SHP77 treated with DMSO at 0.1 percent for 48 hours (cell line): ENCODE results near the gene WRNIP1.

Experiments
- DNase-seq: peaks from one replicate; lab custom pipeline; 2025; lab: John Stamatoyannopoulos, UW

Gene WRNIP1

DNA sequence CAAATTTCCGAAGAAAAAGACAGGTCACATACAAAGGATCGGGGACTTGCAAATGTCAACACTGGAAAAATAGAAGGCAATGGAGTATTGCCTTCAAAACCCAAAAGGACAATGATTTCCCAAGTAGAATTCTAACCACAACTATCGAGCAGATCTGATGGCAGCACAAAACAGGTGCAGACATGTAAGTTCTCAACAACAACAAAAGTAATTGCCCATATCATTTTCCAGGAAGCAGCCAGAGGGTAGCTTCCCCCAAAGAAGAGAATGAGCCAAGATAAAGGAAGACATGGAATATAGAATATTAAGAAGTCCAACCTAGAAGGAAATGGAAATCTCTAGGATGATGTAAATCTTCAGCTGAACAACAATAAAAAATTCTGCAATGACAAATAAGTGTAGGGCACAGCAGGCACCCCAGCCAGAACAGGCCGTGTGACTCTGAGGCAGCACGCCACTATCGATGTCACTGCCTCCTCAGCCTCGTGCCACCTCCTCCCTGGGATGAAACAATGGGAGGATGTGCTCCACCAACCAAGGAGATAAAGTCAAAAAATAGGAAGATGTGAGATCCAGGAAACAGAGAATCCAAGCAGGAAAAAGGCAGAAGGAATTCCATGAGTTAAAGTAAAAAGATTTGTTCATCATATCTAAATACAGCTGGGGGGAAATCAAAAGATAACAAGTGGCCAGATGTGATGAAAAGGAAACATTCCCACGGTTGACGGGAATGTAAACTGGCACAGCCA lies 42.3 kb downstream of the WRNIP1 start:
- no peak for DNase-seq

DNA sequence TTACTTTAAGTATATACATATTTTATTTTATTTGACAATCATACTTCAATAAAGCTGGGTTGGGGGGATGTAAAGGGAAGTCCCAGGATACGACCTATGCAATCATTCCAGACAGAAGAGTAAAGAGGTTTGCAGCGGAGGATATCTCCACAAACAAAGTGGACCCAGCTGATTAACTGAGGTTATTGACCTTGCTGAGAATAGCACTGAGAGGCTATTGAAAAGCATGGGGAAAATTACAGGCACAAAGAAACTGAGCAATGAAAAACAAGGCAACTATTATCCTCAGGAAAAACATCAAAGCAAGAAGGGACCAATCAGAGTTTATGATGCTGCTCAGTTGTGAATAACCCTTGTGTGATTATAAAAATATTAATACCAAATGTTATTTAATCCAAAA lies 43.8 kb downstream of the WRNIP1 start:
- DNase-seq = no peak

DNA sequence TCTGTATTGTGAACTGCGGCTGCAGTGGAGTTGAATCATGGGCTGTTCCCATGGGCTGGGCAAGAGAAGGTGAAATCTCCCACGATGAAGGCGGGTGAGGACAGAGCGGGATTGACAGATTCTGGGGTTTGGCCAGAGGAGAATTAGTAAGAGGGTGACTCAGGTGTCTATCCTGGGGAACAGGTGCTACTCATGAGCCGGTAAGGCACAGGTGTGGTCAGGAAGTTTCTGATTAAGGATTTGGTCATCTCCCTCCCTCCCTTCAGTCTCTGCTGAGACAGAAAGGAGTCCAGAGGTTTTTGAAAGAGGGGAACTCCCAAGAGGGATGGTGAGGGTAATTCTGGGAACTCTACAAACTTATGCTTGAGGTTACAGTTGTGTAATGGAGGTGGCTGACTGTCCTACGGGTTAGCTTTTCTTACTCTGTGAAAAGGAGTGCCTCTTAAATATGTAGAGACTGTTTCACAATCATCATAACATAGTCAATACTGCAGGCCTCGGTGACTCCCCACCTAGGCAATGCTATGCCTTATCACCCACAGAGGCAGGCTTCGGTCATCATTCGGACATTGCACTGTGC lies 45.0 kb downstream of the WRNIP1 start:
- DNase-seq = no peak

DNA sequence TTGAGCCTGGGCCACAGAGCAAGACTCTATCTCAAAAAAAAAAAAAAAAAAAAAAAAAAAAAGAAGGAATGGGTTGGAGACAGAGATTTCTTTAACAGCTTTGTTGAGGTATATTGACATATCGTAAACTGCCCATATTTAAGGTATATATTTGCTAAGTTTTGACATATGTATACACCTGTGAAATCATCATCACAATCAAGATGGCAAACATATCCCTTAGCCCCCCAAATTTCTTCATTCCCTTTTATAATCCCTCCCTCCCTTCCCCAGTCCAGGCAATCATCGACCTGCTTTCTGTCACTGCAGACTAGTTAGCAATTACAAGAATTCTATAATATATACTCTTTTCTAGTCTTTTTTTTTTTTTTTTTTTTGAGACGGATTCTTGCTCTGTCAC lies 47.5 kb downstream of the WRNIP1 start:
- DNase-seq = no peak

DNA sequence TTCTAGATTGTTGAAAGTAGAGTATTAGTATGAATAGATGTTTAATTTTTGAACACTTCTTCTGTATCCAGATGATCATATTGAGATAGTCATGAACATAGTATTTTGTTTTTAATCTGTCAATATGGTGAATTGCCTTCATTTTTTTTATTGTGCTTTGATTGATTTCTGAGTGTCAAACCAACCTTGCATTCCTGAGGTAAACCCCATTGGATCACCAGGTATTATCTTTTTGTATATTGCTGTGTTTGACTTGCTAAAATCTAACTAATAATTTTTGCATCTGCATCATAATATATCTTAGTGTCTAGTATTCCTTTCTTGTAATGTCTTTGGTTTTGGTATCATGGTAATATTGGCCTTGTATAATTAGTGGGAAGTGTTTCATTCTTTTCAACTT lies 51.0 kb downstream of the WRNIP1 start:
- no peak for DNase-seq

DNA sequence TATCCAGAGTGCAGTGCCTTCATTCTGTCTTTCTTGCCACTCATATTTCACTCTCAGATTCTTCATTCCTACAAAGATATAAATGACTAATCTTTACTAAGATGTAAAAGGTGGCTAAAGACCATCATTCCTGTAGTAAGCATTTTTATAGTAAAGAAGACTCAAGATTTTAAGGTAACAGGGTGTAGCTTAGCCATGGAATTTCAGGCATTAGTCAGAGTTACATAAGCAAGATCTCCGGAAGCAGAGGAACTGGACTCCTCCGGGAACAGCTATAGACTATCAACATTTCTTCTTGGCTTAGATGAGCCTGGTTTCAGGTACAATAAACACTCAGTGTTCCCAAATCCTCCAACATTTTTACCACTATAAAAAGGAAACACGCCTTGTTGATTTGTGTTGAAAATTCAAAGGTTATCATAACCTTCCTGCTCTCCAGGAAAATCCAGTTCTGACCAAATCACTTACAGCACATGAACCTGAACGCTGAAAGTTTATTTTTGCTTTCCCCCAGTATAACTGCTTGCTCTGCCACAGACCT lies 52.8 kb downstream of the WRNIP1 start:
- DNase-seq = no peak

DNA sequence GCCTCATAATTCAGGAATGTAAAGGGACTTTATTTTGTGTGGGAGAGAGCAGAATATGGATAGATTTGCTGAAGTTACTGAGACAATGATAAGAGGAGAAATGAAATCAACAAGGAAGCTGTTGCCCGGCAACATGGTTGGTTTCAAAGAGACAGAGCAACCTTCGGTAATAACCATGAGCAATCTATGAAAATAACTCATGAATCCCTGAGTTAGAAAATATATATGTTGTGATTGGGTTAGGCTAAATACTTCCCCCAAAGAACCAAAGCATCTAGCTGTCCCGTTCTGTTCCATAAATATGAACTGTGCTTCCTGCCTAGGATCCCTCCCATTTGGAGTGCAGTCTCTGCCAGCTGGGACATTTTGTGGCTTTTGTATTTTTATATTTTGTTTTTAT lies 53.4 kb downstream of the WRNIP1 start:
- DNase-seq = no peak

DNA sequence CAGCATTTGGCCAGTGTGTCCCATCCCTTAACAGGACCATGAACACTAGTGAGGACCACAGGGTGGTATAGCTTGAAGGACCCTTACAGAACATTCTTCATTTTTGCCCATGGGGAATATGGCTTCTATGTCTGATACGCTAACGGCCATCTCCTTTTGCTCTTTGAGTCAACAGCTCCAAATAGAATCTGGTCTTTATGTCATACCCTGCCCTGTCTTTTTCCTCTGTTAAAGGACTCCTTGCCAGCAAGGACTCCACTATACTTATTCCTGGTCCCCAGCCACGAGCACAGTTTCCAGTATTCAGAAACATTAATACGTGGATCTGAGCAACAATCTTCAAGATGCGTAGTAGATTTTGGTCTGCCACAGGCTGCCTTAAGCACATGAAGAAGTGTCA lies 53.9 kb downstream of the WRNIP1 start:
- no peak for DNase-seq

DNA sequence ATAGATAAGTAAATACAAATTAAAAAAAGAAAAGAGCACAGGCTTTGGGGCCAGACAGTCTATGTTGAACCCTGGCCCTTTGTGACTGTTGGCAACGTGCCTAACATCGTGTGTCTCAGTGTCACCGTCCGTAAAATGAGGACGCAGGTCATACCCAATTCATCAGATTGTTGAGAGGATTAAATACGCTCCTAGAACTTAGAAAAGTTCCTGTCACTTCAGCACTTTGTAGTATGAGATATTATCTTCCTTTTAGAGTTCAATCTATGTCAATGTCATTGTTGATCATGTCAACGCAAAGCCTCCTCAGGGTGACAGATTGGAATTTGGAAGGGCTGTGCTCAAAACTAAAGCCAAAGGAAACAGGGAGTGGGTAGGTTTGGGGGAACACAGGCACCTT lies 54.8 kb downstream of the WRNIP1 start:
- no peak for DNase-seq

DNA sequence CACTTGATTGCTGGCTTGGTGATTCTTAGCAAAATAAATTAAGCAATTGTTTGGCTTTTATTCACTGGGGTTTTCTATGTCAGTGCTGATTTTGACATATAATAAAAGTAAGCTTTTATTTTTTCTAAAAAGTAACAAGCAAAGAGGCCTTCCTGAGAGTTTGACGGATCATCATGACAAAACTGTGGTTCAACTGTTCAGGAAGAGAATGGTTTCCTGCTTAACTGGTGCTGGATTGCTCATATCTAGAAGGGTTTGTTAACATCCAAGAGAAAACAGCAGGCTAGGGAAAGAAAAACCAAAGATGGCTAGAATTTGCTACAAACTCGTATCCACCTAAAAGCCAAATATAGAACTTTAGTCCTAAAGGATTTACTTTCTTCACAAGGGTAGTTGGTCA lies 55.2 kb downstream of the WRNIP1 start:
- no peak for DNase-seq

DNA sequence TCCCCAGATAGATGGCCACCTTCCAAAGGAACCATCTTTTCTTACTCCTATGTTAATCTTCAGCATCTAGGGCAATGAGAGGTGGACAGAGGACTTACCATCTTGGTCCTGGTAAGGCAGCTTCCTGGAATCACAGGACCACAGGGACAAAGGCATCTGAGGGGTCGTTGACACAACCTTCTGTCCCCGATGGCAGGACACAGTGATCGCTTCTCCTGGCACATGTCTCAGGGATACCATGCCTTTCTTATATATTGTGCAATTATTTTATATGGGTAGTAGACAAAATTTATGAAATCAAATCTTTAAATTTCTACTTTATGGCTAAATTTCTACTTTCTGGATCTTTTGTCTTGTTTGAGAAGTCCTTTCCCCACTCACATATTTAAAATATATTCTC lies 56.4 kb downstream of the WRNIP1 start:
- no peak for DNase-seq

DNA sequence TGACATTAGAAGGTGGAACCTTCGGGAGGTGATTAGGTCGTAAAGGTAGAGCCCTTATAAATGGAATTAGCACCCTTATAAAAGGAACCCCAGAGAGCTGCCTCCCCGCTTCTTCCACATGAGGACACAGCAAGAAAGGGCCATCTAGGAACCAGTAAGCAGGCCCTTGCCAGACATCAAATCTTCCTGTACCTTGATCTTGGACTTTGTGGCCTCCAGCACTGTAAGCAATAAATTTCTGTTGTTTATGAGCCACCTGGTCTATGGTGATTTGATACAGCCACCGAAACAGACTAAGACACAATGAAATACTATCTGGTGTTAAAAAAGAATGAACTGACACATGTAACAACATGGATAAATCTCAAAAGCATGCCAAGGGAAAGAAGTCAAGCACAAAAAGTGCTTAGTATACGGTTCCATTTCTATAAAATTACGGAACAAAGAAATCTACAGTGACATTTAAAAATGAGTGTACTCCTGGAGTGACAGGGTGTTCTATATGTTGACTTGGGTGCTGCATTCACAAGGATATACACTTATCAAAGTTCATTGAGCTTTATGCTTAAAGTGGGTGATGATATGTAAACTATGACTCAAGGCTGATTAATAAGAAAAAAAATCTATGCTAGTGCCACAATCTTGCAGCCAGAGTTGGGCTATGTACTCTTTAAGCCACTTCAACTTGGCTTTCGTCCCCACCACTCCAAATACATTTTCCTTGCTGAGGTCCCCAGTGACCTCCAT lies 58.1 kb downstream of the WRNIP1 start:
- no peak for DNase-seq

DNA sequence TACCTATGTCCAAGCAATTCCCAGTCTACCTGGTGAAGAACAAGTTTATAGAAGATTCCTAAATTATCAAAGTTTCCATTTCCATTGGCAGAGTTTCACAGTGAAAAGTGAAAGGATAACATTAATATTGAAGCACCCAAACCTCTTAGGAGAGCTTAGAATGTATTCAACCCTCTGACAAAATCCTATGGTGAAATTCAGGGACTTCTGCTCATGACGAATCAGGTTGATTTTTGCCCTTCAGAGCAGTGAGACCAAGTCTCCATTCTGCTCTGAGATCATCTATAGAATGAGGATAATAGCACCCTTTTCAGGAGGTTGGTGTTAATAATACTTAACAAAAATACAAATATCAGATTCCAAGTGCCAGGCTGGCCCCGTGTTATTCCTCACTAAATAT lies 60.9 kb downstream of the WRNIP1 start:
- no peak for DNase-seq

DNA sequence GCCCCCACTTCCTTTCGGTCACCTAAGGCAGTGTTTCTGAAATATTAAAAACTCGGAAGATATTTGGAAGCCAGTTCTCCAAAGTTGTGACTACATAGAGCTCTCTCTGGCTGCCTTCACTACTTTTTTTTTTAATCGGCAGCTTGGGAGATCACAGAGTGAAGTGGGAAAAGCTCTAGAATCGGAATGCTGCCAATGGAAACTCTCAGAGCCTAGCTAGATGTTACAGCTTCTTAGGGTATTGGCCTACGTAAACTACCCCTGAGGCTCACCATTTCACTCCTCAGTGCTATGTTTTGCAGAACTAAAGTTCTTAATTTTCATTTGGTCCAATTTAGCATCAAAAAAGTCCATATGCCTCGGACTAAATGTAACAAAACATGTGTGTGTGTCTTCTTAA lies 61.9 kb downstream of the WRNIP1 start:
- no peak for DNase-seq

DNA sequence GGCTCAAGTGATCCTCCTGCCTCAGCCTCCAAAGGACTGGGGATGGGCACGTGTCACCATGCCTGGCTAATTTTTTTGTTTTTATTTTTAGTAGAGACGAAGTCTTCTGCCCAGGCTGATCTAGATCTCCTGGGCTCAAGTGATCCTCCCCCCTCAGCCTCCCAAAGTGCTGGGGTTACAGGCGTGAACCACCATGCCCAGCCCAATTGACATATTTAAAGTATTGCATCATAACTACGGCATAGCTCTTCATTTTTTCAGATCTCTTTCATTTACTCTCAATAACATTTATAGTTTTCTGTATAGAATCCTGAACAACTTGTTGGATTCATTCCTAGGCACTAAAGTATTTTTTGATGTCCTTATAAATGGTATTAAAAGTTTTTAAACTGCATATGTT lies 63.4 kb downstream of the WRNIP1 start:
- no peak for DNase-seq

DNA sequence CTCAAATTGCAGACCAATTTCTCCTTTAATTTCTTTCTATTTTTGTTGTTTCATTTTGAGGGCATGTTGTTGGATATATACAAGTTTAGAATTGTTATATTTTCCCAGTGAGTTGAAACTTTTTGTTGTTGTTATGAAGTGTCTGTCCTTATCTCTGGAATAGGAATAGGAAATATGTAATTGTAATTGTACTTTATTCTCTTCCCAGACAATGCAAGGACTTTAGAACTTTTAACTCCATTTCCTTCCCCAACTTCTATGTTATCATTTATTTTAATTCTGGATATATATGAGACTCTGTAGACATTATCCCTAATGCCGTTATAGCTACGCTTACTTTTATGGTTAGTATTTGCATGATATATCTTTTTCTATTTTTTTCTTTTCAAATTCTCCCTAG lies 64.1 kb downstream of the WRNIP1 start:
- DNase-seq = no peak

DNA sequence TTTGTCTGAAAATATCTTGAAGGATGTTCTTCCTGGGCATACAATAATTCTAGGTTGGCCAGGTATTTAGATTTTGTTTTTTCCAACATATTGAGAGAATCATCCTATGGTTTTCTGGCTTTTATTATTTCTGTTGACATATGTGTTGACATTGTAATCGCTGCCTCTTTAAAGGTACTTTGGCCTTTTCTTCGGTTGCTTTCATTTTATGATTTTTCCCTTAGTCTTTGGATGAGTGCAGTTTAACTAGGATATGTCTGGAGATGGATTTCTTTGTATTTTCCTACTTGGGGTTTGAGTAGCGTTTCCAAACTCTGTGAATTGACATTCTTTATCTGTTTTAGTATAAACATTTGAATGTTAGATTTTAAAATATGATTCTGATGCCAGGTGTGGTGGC lies 65.0 kb downstream of the WRNIP1 start:
- DNase-seq = no peak

DNA sequence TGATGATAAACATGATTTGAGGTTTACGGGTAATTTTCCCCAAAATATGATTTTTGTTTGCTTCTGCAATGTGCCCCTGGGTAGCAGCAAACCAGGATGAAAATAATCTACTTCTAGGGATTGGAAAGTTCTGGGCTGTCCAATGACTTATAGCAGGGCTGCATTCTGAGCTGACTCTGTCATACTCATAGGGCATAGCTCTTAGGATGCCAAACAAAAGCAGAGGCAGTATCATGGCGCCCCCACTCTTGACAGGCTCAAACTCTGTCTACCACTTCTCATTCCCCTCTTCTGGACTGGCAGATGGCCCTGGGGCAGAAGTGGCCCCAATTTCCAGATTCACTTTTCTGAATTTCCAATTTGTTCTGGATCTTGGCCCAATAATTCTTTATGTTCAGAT lies 66.2 kb downstream of the WRNIP1 start:
- DNase-seq = no peak

DNA sequence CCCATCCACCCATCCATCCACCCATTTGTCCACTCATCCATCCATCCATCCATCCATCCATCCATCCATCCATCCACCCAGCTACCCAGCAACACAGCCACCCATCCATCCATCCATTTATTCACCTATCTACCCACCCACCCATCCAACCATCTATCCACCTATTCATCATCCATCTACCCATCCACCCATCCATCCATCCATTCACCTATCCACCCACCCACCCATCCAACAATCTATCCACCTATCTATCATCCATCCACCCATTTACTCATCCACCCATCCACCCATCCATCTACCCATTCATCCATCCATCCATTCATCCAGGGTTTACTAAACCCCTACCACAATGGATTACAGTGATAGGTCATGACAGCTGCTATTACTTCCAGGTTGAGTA lies 69.1 kb downstream of the WRNIP1 start:
- no peak for DNase-seq
